Activated CD4-positive, alpha-beta T cell treated with anti-CD3 and anti-CD28 coated beads for 4 hours (primary cell): ENCODE measurements around the gene CLDN20.

Experiments used
- DNase-seq, 2 donors: peaks; one replicate each; pipeline ENCODE4 v3.0.0-alpha.2; 2020

The CLDN20 gene

GRCh38 chr6:155314092-155314772 is 50.4 kb downstream of the CLDN20 start, which contains the start of gene TFB1M:
Gene TFB1M (minus strand): TSS chr6:155314484. CDS start chr6:155314428, 56 bp downstream.
- peak; percentile 97 to 98 for DNase-seq

- DNase-seq = peak; percentile 40 to 57
These were observed 51.1 kb downstream of the CLDN20 start for GRCh38 chr6:155314773-155315515.

GRCh38 chr6:155315516-155315871 is 51.7 kb downstream of the CLDN20 start:
- DNase-seq = no peak

GRCh38 chr6:155316419-155316818 is 52.6 kb downstream of the CLDN20 start:
- no peak for DNase-seq

GRCh38 chr6:155317186-155317585 is 53.4 kb downstream of the CLDN20 start:
- no peak for DNase-seq

GRCh38 chr6:155319902-155320301 is 56.1 kb downstream of the CLDN20 start:
- DNase-seq = no peak

- no peak for DNase-seq
These were observed 60.4 kb downstream of the CLDN20 start for GRCh38 chr6:155324172-155324571.

GRCh38 chr6:155324993-155325392 is 61.2 kb downstream of the CLDN20 start:
- no peak for DNase-seq

GRCh38 chr6:155325700-155326516 is 62.1 kb downstream of the CLDN20 start:
- DNase-seq = no peak
